Type B pancreatic cell (in vitro differentiated cells): ENCODE data around the gene CLIC4. TPM values are rescaled to one million over a fixed set of nuclear protein-coding genes. Genes with fewer than 3 reads are reported as not detected.
"Not testable (repeated sequence)": the region's sequence is repeated elsewhere in the genome, so short reads cannot be mapped to it uniquely, and the experiment has no call there.

ENCODE experiments used
- DNase-seq: peaks from one replicate; pipeline ENCODE4 v3.0.0; 2021; ENCODE audit warnings: mixed read lengths; ENCODE audit not compliant: unreplicated experiment; ENCODE audit errors: extremely low spot score
- H3K27ac Mint-ChIP-seq: 2 replicates; pipeline ENCODE4 v1.8.0; 2021; ENCODE audit warnings: mild to moderate bottlenecking, mixed read lengths
- H3K27me3 Mint-ChIP-seq: 2 replicates; pipeline ENCODE4 v1.8.0; 2021; ENCODE audit warnings: mixed read lengths
- H3K36me3 Mint-ChIP-seq: 2 replicates; pipeline ENCODE4 v1.8.0; 2021; ENCODE audit warnings: mixed read lengths
- H3K4me1 Mint-ChIP-seq: one replicate; pipeline ENCODE4 v1.8.0; 2021; ENCODE audit warnings: mixed read lengths; ENCODE audit not compliant: unreplicated experiment
- H3K4me3 Mint-ChIP-seq: 2 replicates; pipeline ENCODE4 v1.8.0; 2021; ENCODE audit warnings: mild to moderate bottlenecking, mixed read lengths
- H3K9me3 Mint-ChIP-seq: 2 replicates; pipeline ENCODE4 v1.8.0; 2021; ENCODE audit warnings: mixed read lengths
- total RNA-seq: library from RNA; stranded (reverse); gene quantifications from 2 replicates; pipeline ENCODE4 v1.2.1, GENCODE V29; 2021; ENCODE audit warnings: low replicate concordance
- TF ChIP-seq, protein P1 (sequence below): fragments of 200-600 bp; sonication (generic); conservative IDR thresholded peaks from 2 replicates; pipeline ENCODE4 v1.5.0; 2021; ENCODE audit warnings: antibody characterized with exemption, mild to moderate bottlenecking

CLIC4 gene
- total RNA-seq, 1 donor from 2014 or later: 109 TPM

GRCh38 chr1:24795236-24795635 lies 50.0 kb downstream of the CLIC4 start:
- Mint-ChIP-seq H3K9me3 (peaks cover 11% of the 10 kb centered on the region), H3K4me1 (peaks cover 13% of the 10 kb centered on the region)
- DNase-seq: no peak

GRCh38 chr1:24796524-24796923 lies 51.3 kb downstream of the CLIC4 start:
- Mint-ChIP-seq H3K27me3 (no peaks in the 10 kb centered on the region), H3K9me3 (peaks cover 11% of the 10 kb centered on the region), H3K4me3 (no peak overlapping the region), H3K4me1 (peaks cover 17% of the 10 kb centered on the region), H3K27ac (no peak overlapping the region), H3K36me3 (peaks cover 20% of the 10 kb centered on the region)
- DNase-seq: no peak
- TF ChIP-seq, protein P1, sequence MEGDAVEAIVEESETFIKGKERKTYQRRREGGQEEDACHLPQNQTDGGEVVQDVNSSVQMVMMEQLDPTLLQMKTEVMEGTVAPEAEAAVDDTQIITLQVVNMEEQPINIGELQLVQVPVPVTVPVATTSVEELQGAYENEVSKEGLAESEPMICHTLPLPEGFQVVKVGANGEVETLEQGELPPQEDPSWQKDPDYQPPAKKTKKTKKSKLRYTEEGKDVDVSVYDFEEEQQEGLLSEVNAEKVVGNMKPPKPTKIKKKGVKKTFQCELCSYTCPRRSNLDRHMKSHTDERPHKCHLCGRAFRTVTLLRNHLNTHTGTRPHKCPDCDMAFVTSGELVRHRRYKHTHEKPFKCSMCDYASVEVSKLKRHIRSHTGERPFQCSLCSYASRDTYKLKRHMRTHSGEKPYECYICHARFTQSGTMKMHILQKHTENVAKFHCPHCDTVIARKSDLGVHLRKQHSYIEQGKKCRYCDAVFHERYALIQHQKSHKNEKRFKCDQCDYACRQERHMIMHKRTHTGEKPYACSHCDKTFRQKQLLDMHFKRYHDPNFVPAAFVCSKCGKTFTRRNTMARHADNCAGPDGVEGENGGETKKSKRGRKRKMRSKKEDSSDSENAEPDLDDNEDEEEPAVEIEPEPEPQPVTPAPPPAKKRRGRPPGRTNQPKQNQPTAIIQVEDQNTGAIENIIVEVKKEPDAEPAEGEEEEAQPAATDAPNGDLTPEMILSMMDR: no peak

More at GRCh38 chr1:24795236-24795635, 50.0 kb downstream of the CLIC4 start:
- Mint-ChIP-seq H3K27ac (no peak overlapping the region), H3K4me3 (no peak overlapping the region), H3K36me3 (peaks cover 16% of the 10 kb centered on the region), H3K27me3 (no peaks in the 10 kb centered on the region)
- TF ChIP-seq, protein P1: no peak

DNA sequence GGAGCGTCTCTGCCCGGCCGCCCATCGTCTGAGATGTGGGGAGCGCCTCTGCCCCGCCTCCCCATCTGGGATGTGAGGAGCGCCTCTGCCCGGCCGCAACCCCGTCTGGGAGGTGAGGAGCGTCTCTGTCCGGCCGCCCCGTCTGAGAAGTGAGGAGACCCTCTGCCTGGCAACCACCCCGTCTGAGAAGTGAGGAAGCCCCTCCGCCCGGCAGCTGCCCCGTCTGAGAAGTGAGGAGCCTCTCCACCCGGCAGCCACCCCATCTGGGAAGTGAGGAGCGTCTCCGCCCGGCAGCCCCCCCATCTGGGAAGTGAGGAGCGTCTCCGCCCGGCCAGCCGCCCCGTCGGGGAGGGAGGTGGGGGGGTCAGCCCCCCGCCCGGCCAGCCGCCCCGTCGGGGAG lies 54.0 kb downstream of the CLIC4 start:
- DNase-seq, H3K27me3 Mint-ChIP-seq, H3K4me3 Mint-ChIP-seq, H3K27ac Mint-ChIP-seq, H3K4me1 Mint-ChIP-seq: not testable (repeated sequence)
- Mint-ChIP-seq H3K36me3 (peaks cover 20% of the 10 kb centered on the region), H3K9me3 (peaks cover 11% of the 10 kb centered on the region)

DNA sequence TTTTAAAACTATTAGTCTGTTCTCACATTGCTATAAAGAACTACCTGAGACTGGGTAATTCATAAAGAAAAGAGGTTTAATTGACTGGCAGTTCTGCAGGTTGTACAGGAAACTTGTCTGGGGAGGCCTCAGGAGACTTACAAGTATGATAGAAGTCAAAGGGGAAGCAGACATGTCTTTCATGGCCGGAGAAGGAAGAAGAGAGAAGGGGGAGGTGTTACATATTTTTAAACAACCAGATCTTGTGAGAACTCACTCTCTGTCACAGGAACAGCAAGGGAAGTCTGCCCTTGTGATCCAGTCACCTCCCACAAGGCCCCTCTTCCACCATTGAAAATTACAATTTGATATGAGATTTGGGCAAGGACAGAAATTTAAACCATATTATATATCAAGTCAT lies 55.9 kb downstream of the CLIC4 start:
- peak overlapping the region; percentile 49 for H3K27ac Mint-ChIP-seq
- peaks cover 4% of the 10 kb centered on the region for H3K4me1 Mint-ChIP-seq
- H3K27me3 Mint-ChIP-seq: no peaks in the 10 kb centered on the region
- peaks cover 17% of the 10 kb centered on the region for H3K36me3 Mint-ChIP-seq
- TF ChIP-seq, protein P1: no peak
- H3K9me3 Mint-ChIP-seq: peaks cover 11% of the 10 kb centered on the region
- H3K4me3 Mint-ChIP-seq: no peak overlapping the region
- no peak for DNase-seq

DNA sequence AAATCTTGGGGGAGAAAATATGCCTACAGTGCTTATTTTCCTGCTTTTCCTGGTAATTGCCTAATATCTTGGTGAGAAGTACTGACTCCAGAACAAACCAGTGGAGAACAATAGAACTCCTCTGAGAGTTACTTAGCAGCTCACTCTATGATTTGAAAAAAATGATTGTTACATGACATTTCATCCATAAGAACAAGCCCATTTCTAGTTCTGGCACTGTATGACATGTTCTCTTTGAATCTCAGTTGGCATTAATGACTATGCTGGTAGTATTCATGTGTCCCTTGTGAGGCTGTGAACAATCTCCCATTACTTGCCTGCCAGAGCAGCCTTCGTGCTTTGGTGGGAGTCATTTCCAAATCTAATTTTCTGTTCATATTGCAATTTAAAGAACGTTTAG lies 58.0 kb downstream of the CLIC4 start:
- no peak overlapping the region for H3K27ac Mint-ChIP-seq
- peaks cover 3% of the 10 kb centered on the region for H3K9me3 Mint-ChIP-seq
- no peak for DNase-seq
- peaks cover 4% of the 10 kb centered on the region for H3K4me1 Mint-ChIP-seq
- H3K27me3 Mint-ChIP-seq: no peaks in the 10 kb centered on the region
- peaks cover 15% of the 10 kb centered on the region for H3K36me3 Mint-ChIP-seq
- H3K4me3 Mint-ChIP-seq: no peak overlapping the region
- TF ChIP-seq, protein P1: no peak

DNA sequence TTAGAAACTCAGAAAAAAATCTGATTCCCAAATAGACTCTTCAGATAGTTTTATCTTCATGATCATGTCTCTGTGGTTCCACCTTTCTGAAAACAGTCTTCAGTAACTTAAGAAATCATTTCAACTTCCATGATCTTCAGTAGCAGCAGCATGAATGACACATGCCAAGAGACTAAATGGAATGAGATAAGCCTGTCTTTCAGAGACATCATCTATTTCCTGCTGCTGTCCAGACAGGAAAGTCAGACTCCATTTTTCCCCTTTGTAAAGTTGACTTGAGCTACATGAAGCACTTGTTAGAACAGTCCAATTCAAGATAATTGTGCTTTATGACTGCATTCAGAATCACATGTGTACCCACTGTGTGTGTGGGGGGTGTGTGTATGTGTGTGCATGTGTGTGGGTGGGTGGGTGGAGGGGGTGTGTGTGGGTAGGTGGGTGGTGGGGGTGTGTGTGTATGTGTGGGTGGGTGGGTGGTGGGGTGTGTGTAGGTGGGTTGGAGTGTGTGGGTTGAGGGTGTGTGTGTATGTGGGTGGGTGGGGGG lies 58.8 kb downstream of the CLIC4 start:
- Mint-ChIP-seq H3K36me3 (peaks cover 11% of the 10 kb centered on the region), H3K4me3 (no peak overlapping the region), H3K9me3 (no peaks in the 10 kb centered on the region), H3K4me1 (peaks cover 4% of the 10 kb centered on the region), H3K27ac (no peak overlapping the region), H3K27me3 (no peaks in the 10 kb centered on the region)
- TF ChIP-seq, protein P1: no peak
- DNase-seq: no peak
